ENCODE results near the gene CCDC182. TPM values are rescaled to one million over a fixed set of nuclear protein-coding genes. Genes with fewer than 3 reads are reported as not detected.

Gene CCDC182
- polyA plus RNA-seq, 1 of the 3 experiments (the other 2 are of a cell fraction), result not detected

DNA sequence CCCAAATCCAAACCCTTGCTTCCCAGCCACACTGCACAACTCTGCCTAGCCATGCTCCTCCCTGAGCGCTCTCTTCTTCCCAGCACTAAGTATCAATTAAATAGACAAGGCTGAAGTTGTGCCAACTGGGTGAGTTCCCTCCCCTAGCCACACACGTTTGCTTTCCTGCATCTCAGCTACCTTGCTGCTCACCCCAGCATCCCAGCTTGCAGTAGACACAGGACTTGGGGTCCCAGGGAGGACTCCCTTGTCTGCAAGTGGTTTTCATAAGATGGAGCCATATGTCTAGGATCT, 4.9 kb downstream of the CCDC182 start (continued):
- TF ChIP-seq POLR2AphosphoS5 (IDR thresholded peaks at IDR 0.05; ENCODE audit: low read depth, low read length), result no peak
- TF ChIP-seq MEF2A (IDR thresholded peaks at IDR 0.05; ENCODE audit: borderline replicate concordance, low read depth), result no peak
- TF ChIP-seq, protein P1, sequence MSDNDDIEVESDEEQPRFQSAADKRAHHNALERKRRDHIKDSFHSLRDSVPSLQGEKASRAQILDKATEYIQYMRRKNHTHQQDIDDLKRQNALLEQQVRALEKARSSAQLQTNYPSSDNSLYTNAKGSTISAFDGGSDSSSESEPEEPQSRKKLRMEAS (IDR thresholded peaks at IDR 0.05; ENCODE audit: low read depth), result no peak
- TF ChIP-seq RCOR1 (IDR thresholded peaks at IDR 0.05; ENCODE audit: low read length), result no peak
- TF ChIP-seq, protein P2, sequence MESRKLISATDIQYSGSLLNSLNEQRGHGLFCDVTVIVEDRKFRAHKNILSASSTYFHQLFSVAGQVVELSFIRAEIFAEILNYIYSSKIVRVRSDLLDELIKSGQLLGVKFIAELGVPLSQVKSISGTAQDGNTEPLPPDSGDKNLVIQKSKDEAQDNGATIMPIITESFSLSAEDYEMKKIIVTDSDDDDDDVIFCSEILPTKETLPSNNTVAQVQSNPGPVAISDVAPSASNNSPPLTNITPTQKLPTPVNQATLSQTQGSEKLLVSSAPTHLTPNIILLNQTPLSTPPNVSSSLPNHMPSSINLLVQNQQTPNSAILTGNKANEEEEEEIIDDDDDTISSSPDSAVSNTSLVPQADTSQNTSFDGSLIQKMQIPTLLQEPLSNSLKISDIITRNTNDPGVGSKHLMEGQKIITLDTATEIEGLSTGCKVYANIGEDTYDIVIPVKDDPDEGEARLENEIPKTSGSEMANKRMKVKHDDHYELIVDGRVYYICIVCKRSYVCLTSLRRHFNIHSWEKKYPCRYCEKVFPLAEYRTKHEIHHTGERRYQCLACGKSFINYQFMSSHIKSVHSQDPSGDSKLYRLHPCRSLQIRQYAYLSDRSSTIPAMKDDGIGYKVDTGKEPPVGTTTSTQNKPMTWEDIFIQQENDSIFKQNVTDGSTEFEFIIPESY (IDR thresholded peaks at IDR 0.05; ENCODE audit: borderline replicate concordance, low read depth), result no peak
- TF ChIP-seq, protein P3, sequence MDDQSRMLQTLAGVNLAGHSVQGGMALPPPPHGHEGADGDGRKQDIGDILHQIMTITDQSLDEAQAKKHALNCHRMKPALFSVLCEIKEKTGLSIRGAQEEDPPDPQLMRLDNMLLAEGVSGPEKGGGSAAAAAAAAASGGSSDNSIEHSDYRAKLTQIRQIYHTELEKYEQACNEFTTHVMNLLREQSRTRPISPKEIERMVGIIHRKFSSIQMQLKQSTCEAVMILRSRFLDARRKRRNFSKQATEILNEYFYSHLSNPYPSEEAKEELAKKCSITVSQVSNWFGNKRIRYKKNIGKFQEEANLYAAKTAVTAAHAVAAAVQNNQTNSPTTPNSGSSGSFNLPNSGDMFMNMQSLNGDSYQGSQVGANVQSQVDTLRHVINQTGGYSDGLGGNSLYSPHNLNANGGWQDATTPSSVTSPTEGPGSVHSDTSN (IDR thresholded peaks at IDR 0.05), result no peak

DNA sequence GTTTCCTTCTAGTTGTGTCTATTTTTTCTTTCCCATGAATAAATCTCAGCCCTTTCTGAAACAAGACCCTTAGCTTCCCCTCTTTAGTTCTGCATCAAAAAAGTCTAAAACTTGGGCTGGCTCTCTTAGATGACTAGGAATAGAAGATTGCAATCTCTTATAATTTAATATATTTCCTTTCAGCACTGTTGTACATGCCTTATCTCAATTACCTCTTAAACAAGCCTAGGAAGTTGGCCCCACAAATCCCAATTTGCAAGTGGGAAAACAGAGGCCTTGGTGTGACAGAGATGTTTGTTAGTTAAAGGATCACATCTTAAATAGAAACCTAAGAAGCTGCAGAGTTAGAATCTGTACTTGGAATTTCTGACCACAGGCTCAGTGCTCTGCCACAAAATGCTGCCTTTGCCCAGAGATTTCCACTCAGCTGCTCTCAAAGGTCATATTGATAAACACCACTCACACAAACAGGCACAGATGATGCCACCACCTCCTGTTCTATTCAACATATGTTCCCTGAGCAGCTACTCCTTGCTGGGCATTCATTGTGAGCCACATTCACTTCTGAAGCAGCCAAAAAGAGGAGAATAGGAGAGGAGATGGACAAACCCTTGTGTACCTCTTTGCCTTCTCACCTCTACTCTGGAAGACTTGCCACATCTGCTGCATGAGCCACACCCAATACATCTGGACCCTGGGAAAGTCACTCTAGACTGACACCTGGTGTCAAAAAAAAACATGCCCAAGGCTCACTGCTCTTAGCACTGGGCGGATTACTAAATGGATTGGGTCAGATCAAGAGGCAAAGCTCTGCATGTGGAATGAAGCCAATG, 5.5 kb downstream of the CCDC182 start:
- H3K27ac ChIP-seq (ENCODE audit: low read depth in 2 of 2, low read length in 1 of 2), result peak overlapping the region in 1 of 2 experiments; percentile 96; a peak in 3 of 4 replicates
- peak; percentile 76 for DNase-seq
- H4K20me1 ChIP-seq (ENCODE audit: insufficient read depth), result no peaks in the 10 kb centered on the region
- no peak overlapping the region for H3K4me2 ChIP-seq
- CTCF ChIA-PET, result interaction anchor here (0.6 to 6.2 kb wide), 60 partner anchors 9 to 618 kb away, joined by 3 to 86 read pairs (median 4); no protein-coding TSS in a partner anchor
- no peaks in the 10 kb centered on the region for H3K9me2 ChIP-seq
- WGBS (ENCODE audit: low lambda C conversion rate), result 62% methylated on average over 1 of the region's 1 CpG
- no peaks in the 10 kb centered on the region for H3K79me2 ChIP-seq (ENCODE audit: insufficient read depth)
- H3K4me1 ChIP-seq (ENCODE audit: control insufficient read depth in 1 of 2, insufficient read depth in 2 of 2, low read depth in 1 of 2, low read length in 1 of 2), result peaks cover 0 to 17% of the 10 kb centered on the region in 2 experiments; a peak in 2 of 4 replicates
- H3K27me3 ChIP-seq (ENCODE audit: insufficient read depth), result peaks cover 11% of the 10 kb centered on the region
- H3K9ac ChIP-seq, result no peak overlapping the region
- TF ChIP-seq SMC3 (IDR thresholded peaks at IDR 0.05; ENCODE audit: low read depth, low read length) (peak; percentile 55), NFIC (IDR thresholded peaks at IDR 0.05; ENCODE audit: borderline replicate concordance) (no peak), FOXJ3 (CRISPR knock-in tag; IDR thresholded peaks at IDR 0.05) (peak; percentile 77), GATA2 (CRISPR knock-in tag; IDR thresholded peaks at IDR 0.05) (peak; percentile 93), FOSL2 (IDR thresholded peaks at IDR 0.05; ENCODE audit: borderline replicate concordance, low read depth) (no peak), FOXM1 (IDR thresholded peaks at IDR 0.05; ENCODE audit: low read depth) (no peak), EP300 (IDR thresholded peaks at IDR 0.05; ENCODE audit: borderline replicate concordance in 1 of 2, low read depth in 1 of 2, low read length in 1 of 2) (peak in 1 of 2 experiments; percentile 81; a peak in 2 of 4 replicates), MXI1 (IDR thresholded peaks at IDR 0.05; ENCODE audit: low read depth, low read length) (0 out of 2 replicates have a peak, but pooled peaks have one; percentile 10), RXRA (IDR thresholded peaks at IDR 0.05; ENCODE audit: borderline replicate concordance, low read depth) (no peak), RCOR1 (IDR thresholded peaks at IDR 0.05; ENCODE audit: low read length) (peak; percentile 68), RAD21 (IDR thresholded peaks at IDR 0.05; ENCODE audit: low read length) (peak; percentile 65)
- TF ChIP-seq, protein P4, sequence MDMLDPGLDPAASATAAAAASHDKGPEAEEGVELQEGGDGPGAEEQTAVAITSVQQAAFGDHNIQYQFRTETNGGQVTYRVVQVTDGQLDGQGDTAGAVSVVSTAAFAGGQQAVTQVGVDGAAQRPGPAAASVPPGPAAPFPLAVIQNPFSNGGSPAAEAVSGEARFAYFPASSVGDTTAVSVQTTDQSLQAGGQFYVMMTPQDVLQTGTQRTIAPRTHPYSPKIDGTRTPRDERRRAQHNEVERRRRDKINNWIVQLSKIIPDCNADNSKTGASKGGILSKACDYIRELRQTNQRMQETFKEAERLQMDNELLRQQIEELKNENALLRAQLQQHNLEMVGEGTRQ (IDR thresholded peaks at IDR 0.05; ENCODE audit: borderline replicate concordance, low read depth, low read length), result no peak
- TF ChIP-seq, protein P5, sequence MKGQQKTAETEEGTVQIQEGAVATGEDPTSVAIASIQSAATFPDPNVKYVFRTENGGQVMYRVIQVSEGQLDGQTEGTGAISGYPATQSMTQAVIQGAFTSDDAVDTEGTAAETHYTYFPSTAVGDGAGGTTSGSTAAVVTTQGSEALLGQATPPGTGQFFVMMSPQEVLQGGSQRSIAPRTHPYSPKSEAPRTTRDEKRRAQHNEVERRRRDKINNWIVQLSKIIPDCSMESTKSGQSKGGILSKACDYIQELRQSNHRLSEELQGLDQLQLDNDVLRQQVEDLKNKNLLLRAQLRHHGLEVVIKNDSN (IDR thresholded peaks at IDR 0.05; ENCODE audit: borderline replicate concordance, low read depth), result no peak
- TF ChIP-seq, protein P6, sequence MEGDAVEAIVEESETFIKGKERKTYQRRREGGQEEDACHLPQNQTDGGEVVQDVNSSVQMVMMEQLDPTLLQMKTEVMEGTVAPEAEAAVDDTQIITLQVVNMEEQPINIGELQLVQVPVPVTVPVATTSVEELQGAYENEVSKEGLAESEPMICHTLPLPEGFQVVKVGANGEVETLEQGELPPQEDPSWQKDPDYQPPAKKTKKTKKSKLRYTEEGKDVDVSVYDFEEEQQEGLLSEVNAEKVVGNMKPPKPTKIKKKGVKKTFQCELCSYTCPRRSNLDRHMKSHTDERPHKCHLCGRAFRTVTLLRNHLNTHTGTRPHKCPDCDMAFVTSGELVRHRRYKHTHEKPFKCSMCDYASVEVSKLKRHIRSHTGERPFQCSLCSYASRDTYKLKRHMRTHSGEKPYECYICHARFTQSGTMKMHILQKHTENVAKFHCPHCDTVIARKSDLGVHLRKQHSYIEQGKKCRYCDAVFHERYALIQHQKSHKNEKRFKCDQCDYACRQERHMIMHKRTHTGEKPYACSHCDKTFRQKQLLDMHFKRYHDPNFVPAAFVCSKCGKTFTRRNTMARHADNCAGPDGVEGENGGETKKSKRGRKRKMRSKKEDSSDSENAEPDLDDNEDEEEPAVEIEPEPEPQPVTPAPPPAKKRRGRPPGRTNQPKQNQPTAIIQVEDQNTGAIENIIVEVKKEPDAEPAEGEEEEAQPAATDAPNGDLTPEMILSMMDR (IDR thresholded peaks at IDR 0.05), result peak; percentile 45
- H3K4me3 ChIP-seq (ENCODE audit: low read depth in 2 of 2, low read length in 1 of 2), result no peak overlapping the region
- H3F3A ChIP-seq (replicated peaks; ENCODE audit: insufficient read depth), result no peaks in the 10 kb centered on the region
- H3K36me3 ChIP-seq (replicated peaks in 1 of 2; ENCODE audit: control insufficient read depth in 1 of 2, insufficient read depth in 2 of 2, low read length in 1 of 2), result no peaks in the 10 kb centered on the region
- no peak overlapping the region for H2AFZ ChIP-seq (ENCODE audit: low read depth)
- POLR2A ChIA-PET, result interaction anchor here (0.6 to 3.0 kb wide), 11 partner anchors 20 to 319 kb away, joined by 3 to 16 read pairs (median 3); no protein-coding TSS in a partner anchor
- no peaks in the 10 kb centered on the region for H3K9me3 ChIP-seq

All from SK-N-SH (cell line).